Epithelial cell of esophagus (primary cell): ENCODE results near the gene TEN1.
"Not testable (repeated sequence)": the region's sequence is repeated elsewhere in the genome, so short reads cannot be mapped to it uniquely, and the experiment has no call there.

Experiments
- DNase-seq: peaks from one replicate; pipeline ENCODE4 v3.0.0; 2010; ENCODE audit warnings: low read depth
- H3K4me3 ChIP-seq: 2 replicates; pipeline ENCODE4 v1.5.1; 2011; ENCODE audit warnings: mild to moderate bottlenecking, low read length, control low read depth
- CTCF ChIP-seq: IDR thresholded peaks from 2 replicates; pipeline ENCODE4 v1.5.1; 2011; ENCODE audit warnings: low read depth, mild to moderate bottlenecking, low read length, control low read depth, inconsistent platforms; ENCODE audit not compliant: insufficient read depth; ENCODE audit errors: missing control alignments

The TEN1 gene

GRCh38 chr17:76034428-76035350 is 55.6 kb downstream of the TEN1 start:
- H3K4me3 ChIP-seq = no peak overlapping the region
- DNase-seq = no peak
- no peak for TF ChIP-seq CTCF

- DNase-seq = no peak
- H3K4me3 ChIP-seq = no peak overlapping the region
- TF ChIP-seq CTCF = no peak
These were observed 57.6 kb downstream of the TEN1 start for GRCh38 chr17:76036497-76037261.

DNA sequence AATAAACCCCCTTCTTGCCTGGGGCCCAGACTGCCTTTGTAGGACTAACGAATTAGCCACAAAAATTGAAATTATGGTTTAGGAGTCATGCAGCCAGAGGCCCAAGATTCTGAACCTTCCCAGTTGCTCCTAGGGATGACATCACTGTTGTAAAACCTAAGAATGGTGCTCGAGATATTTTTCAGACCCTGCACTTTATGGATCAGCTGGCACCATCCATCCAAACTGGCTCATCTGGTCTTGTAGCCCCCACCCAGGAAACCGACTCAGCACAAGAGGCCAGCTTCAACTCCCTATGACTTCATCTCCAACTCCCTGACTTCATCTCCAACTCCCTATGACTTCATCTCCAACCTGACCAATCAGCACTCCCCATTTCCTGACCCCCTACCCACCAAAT is 59.0 kb downstream of the TEN1 start:
- H3K4me3 ChIP-seq = no peak overlapping the region
- no peak for TF ChIP-seq CTCF
- DNase-seq = no peak

DNA sequence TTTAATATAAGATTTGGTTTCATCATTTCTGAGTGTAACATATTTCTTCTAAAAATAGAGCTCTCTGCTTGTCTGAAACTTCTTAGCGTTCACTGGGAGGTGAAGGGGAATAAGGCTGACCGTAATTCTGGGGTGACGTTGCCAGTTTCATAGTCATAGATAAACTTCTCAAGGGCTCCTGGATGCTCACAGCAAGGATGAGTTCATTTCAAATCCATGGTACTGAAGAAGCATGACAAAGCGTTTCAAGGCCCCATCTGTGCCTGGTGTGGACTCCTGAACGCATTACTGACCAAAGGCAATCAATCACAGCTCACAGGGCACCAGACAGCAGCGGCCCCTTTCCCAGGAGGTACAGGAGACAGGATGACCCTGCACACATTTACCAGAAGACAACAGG is 60.1 kb downstream of the TEN1 start:
- H3K4me3 ChIP-seq = no peak overlapping the region
- TF ChIP-seq CTCF = no peak
- no peak for DNase-seq

DNA sequence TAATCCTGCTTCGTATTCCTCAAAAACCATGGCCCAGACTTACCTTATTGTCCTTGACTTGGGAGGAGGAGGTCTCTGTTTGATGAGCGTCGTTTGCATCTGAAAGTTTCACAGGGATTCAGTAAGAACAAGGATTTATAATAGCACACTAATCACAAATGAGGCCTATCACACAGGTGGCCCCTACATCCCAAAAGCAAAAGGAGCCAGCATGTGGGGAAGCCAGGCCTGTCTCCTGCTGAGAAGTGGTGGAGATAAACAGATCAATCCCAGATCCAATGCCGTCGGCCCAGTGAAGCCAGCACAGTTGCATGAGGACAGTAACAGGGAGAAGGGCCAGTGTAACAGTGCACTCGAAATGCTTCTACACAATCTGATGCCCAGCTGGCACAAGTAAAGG is 61.3 kb downstream of the TEN1 start:
- no peak overlapping the region for H3K4me3 ChIP-seq
- TF ChIP-seq CTCF = no peak
- no peak for DNase-seq

DNA sequence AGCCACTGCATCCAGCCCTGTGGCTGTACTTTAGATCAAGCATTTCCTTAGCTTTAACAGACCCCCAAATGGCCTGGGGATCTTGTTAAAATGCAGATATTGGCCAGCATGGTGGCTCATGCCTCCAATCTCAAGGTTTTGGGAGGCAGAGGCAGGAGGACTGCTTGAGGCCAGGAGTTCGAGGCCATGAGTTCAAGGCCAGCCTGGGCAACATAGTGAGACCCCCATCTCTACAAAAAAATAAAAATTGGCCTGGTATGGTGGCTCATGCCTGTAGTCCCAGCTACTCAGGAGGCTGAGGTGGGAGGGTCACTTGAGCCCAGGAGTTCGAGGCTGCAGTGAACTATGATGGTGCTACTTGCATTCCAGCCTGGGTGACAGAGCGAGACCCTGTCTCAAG is 63.8 kb downstream of the TEN1 start:
- DNase-seq, H3K4me3 ChIP-seq: not testable (repeated sequence)

DNA sequence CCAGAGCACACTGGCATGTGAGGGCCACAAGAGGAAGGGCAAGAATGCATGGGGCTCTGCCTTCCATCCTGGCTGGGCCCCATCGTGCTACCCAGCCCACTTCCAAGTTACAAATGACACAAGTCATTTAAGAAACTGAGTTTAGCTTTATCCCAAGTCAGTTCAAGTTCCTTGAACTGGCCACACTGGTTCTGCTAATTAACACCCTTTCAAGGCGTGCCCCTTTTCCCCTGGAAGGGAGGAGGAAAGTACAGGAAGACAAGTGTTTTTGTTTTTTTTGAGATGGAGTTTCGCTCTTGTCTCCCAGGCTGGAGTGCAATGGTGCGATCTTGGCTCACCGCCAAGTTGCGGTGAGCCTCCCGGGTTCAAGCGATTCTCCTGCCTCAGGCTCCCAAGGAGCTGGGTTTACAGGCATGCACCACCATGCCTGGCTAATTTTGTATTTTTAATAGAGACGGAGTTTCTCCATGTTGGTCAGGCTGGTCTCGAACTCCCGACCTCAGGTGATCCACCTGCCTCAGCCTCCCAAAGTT is 65.5 kb downstream of the TEN1 start:
- DNase-seq = peak; percentile 62

More for the DNA sequence above, 65.5 kb downstream of the TEN1 start:
- not testable (repeated sequence) for H3K4me3 ChIP-seq
